Measurements from ENCODE around the gene FSTL4. TPM values are rescaled to one million over a fixed set of nuclear protein-coding genes. Genes with fewer than 3 reads are reported as not detected.
A peak's percentile ranks its signal among the peaks of the same experiment; 100 is the strongest.

Gene FSTL4
- total RNA-seq, 1 donor from 2014 or later, result 59.8 TPM

DNA sequence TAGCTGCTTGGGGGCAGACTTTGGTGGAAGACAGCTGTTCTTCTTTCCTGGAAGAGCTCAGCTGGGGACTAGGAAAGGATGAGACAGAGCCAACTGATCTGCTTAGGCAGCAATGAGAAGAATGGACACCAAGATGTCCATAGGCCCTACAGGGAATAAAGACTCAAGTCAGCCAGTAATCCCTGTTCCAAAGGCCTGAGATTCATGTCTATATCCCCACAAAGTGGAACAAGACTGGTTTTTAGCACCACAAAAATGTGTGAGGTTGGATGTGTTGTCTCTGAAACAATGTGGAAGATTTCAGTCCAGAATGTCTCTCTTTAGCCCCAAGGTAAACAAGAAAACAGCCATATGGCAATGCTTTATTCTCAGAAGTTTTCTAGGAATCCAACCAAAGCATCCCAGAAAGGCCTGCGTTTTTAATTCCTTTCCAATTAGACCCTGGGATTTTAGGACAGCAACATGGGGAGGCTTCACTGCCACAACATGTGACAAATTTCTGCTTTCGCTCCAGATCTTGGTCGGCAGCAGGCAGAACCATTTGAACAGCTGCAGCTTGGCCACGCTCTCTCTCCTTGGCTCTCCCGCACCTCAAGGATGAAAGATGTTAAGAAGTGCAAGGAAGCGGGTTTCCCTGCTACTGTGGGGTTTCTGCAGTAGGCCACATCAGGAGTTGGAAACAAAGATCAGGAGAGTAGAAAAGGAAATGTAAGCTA lies 245.1 kb downstream of the FSTL4 start:
- no peak for DNase-seq (ENCODE audit: low spot score)

DNA sequence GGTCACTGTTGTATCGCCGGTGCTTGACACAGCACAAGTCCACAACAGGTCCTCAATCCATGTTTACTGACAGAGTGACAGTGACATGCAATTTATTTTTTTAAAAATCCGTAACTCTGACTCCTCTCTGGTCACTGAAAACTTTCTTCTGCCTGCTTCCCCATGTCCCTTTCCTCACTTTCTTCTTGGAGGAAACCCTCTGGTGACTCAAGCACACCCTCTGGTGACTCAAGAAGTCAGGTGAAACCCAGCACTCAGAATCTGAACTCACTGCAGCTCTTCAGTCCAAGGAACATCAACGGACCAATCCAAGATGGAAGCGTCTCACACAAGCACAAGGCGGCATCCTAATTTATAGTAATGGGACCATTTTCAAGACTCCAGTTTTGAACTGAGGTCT lies 245.9 kb downstream of the FSTL4 start:
- DNase-seq (ENCODE audit: low spot score), result no peak

DNA sequence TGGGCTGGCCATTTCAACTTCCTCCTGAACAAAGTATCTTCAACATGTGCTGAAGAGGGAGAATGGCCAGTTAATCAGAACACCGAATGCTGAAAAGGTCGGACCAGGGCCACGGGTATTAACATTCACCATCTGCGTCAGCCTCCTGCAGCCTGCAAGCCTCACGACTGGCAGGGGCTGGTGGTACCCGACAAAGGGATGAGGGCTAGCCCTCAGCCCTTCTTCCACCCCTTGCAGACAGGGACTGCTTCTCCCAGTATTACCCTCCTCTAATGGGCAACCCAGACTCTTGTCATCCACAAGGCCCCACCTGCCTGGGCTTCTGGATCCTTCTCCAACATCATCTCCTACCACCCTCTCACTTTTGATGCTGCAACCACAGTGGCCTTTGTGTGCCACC lies 246.6 kb downstream of the FSTL4 start:
- no peak for DNase-seq (ENCODE audit: low spot score)

DNA sequence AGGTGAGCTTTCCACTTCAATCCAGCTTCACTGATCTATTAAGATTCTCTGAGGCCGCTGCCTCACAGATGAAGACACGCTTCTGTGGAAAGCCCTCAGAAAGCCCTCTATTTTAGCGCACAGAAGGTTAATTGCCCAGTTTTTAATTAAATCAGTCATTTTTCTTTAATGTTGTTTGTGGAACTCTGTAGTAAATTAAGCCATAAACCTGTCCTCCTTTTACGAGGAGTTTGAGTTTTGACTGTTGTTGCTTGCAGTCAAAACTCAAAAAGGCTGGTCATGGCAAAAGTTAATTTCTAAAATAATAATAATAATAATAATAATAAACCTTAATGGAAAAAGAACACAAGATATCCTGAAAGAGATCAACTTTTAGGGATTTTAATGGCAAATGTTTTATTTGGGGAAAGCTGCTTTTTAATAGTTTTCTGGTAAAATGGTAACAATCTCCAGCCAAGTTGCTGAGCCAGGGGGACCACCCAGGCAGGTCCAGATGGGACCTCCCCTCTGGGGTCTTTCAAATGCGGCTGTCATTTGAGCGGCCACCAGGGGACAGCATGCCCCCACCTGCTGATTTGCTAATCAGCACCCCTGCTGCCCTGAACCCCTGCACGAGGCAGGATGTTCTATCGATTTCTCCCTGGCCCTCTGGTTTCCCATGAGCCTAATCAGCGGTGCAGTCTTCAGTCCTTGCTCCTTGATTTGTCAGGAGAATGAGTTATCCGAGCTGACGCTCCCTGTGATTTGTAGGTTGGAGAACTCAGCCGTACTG lies 247.2 kb downstream of the FSTL4 start:
- DNase-seq (ENCODE audit: low spot score), result no peak

DNA sequence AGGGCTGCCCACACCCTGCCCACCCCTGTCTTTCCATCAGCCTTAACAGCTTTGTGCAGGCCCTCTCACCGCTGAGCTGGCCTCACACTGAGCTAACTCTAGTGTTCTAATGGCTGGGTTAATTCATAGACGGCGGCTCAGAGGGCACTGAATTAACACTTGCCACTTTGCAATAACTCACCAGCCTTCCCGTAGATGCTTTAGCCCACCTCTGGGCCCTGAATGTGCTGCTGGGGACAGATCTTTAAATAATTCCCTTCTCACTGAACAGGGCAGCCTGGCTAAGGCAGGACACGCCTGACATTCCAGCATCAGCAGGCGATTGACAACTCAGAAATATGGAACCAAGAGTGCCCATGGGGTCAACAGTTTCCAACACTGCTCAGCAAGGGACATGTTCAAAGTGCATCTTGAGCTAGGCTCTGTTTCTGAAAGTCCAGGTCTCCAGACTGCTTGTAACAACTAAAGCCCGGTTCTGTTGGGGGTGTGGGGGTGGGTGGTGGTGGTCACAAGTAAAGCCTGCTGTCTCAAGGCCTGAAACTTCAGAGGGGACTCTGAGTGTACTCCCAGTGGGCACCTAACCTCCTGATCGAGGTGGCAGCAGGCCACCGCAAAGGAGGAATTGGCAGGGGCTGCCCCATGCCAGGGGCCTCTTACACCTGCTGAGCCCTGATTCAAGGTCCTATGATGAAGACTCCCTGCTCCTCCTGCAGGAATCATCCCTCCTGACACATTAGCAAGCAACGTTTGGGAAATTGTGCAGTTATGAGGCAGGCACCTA lies 248.3 kb downstream of the FSTL4 start:
- DNase-seq (ENCODE audit: low spot score), result no peak

DNA sequence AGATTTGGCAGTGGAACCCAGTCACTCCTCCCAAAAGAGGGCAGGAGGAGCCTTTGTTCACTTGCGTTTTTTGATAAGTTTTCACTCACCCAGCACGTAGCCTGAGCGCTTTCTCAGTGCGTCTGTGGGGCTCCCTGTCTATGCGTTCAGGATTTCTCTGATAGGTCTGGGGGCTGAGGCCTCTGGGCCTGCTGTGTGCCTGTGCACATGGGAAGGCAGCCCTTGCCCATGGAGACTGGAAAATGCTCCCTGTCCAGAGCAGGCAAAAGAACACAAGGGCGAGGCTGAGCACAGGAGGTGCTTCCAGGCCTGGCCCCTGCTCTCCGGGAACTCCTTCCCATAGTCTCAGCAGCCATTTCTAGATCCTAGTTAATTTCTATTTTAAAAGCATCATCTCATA lies 249.9 kb downstream of the FSTL4 start:
- DNase-seq (ENCODE audit: low spot score), result no peak

DNA sequence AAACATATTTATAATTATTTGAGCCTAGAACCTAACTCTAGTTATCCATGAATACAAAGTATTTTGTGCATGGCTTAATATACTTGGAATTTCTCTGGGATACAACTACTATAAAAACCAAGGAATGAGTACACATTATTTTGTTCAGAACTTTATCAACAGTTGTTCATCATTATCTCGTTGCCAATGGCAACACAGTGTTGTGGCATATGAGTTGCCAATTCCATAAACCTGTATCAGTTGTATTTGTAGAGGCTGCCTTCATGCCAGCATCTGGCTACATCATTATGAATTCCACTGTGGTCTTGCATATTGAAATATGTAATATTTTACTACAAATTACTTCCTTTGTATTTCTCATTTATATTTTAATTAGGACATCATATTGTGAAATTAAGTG lies 250.4 kb downstream of the FSTL4 start:
- DNase-seq (ENCODE audit: low spot score), result no peak

DNA sequence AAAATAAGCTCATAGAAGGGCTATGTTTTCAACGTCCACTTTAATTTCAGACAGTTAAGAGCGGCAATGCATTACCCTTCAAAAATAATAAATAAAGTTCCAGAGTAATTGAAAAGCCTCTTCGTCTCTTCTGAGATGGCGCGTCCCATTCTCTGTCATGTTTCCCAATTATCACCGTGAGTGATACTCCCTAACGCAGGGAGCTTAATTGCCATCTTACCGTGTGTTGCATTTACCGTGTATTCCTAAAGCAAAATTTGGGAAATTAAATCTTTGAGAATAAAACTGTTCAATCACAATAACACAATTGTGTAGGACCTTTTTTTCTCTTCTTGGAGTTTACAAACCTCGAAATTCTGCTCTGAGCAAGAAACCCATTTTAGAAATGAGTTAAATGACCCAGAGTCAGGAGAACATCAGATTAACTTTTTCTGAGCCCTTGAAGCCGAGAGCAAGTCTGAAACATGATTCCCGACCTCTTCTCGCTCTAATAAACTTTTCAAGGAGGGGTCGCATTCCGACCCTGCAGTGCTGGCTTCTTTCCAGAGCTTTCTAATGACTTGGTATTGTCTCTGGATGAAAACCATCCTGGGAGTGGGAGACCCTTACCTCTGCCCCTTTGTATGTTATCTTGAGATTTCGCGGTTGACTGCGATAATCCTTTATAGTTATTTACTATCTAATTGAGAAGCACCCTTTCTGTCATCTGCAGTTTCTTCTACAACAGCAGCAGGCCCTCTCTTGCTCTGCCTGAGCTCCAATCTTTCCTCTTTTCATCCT lies 251.5 kb downstream of the FSTL4 start:
- no peak for DNase-seq (ENCODE audit: low spot score)

DNA sequence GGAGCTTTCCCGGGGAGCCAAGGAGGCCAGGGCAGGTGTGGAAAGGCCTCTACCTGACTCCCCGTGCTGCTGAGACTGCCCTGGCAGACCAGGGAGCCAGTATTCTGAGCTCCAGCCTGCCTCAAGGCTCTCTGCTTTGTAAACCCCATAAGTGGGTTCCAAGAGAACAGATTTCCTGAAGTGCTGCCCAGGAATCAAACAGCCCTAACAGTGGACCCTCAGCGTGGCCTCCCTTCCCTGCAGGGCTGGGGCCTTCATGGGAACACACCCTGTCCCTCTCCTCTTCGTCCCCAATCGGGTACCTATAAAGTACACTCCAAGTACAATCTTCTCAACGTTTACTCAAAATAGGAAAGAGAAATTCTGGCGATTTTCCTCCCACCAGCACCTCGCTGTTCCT lies 252.5 kb downstream of the FSTL4 start:
- no peak for DNase-seq (ENCODE audit: low spot score)

DNA sequence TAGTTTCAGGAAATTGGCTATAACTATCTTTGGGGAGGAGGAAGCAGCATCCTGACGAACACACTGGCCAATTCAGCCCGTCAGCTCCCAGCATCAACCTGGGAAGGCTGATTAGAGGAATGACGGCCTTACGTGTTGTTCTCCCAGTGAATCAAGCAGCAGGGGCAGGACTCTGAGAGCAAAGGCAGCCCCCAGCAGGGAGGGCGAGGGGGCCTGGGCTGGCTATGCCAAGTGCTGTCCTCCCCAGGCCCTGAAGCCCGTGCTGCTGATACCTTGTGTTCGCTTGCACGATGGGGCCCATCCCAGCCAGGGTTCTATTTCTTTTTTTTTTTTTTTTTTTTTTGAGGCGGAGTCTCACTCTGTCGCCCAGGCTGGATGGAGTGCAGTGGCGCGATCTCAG lies 254.1 kb downstream of the FSTL4 start:
- DNase-seq (ENCODE audit: low spot score), result no peak

DNA sequence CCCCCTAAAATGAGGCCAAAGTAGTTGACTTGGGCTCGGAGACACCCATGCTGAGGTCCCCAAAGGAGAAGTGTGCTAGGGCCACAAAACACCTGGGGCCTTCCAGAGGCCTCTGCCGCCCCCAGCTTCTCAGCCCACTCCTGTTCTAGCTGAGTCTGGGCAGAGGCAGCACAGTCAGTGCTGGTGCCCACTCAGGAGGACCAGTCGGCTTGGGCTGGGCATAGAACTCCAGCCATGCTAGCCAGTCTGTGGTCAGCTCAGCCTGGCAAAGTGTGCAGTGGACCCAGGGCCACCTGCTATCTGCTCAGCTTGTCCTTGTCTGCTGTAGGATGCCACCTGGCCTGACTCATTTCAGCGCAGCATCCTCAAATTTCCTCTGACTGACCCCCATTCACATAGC lies 254.6 kb downstream of the FSTL4 start:
- no peak for DNase-seq (ENCODE audit: low spot score)

DNA sequence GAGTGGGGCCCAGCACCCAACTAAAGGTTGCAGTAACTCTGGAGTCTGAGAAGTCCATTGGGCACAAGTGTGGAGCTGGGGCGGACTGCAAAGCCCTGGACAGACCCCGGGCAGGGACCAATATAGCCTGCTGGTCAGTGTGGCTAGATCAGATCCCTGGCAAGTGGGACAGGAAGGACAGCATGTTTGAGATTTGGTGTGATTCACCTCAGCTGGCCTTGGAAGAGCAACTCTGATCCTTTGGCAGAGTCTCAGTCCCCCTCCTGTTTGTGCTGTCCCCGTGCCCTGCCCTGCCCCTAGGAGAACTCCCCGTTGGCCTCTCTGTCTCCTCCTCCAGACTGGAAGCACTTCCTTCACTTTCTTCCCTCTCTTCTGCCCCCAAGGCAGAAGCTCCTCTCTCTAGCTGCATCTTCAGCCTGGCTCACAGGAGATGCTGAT lies 255.3 kb downstream of the FSTL4 start:
- DNase-seq (ENCODE audit: low spot score), result no peak

DNA sequence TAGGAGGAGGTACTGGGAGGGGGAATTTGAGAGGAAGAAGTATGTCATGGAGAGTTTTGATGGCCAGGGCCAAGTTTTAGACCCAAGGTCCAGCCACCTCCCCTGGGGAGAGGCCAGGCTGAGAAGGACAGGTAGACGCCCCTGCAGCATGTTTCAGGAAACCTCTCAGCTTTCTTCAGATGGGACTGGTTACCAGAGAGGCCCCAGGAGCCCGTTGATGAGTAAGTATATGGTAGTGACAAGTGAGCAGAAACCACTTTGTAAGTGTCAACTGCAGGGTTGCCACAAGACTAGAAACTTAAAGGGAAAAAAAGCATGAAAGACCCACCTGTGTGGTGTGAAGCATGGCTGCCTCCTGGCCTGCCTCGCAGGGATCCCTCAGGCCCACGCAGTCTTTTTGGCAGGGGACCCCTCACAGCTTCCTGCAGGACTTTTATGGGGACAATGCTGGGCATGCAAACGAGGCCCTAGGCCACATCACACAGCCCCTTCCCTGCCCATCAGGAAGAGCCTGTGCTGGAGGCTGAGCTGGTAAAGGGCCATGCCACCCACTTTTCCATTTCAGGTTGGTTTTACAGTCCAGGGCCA lies 255.9 kb downstream of the FSTL4 start:
- no peak for DNase-seq (ENCODE audit: low spot score)

DNA sequence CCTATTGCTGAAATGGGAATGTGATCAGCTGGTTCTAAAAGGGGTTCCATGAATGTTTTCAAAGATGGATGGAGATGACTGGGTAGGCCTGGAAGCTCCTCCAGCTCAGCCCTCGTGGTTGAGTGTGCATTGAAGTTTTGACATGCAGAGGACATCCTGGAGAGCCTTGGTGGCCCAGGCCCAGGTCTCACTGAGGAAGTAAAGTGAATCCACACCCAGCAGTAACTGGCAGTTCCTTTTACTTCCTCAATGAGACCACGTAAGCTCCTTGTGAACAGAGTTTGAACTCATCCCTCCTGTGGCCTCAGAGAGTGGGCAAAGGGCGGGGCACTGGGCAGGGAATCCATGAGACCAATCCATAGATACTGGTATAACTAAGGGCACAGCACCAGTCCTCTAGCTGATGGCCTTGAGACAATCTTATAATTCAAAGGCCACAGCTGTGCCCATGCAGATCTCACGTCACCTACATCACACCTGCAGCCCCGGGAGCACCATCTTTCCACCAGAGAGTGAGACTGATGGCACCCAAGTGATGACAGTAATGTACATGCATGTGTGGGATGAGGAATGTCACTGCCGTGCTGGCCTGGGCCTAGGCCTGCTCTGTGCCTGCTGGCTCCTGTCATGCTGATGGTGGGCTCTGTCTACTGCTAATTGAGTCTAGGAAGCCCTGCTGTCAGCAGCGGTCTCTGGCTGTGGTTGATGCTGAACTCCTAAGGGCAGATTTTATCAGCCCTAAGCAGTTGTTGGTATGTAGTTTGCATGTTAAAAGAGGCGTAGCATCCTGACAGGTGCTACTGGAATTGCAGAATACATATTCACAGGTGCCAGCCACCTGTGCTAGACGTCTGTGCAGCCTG lies 257.8 kb downstream of the FSTL4 start:
- peak; percentile 36 for DNase-seq (ENCODE audit: low spot score)

DNA sequence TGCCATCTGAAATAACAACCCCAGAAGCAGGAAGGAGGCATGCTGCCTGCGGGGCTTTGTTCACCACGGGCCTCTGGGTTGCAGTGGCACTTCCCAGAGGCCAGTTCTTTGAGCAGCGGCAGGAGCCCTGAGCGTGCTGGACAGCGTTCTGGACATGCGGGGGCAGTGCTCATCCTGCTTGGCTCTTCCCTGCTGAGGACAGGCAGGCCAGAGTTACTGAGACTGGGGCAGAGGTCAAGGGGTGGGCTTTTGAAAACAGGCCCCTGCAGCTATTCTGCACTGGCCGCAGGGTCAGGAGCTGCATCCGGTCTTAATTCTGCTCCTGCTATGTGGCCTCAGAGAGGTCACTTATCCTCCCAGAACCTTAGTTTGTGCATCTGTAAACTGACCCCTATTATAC lies 258.6 kb downstream of the FSTL4 start:
- no peak for DNase-seq (ENCODE audit: low spot score)

DNA sequence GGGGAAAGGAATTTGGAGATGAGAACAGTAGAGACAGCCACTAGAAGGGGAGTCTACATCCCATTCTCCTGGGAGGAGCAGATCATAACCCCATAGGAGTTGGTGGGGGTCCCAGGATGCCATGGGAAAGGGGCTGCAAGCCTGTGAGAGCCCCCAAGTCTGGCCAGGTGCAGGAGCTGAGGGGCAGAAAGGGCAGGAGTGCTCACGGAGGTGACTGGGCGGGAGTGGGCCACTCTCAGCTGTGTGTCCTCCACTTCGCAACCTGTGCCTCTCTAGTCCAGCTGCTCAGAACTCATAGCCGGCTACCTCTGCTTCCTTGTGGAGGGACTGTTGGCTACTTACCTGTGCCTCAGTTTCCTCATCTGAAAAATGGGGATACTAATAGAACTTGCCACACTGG lies 263.9 kb downstream of the FSTL4 start:
- no peak for DNase-seq (ENCODE audit: low spot score)

DNA sequence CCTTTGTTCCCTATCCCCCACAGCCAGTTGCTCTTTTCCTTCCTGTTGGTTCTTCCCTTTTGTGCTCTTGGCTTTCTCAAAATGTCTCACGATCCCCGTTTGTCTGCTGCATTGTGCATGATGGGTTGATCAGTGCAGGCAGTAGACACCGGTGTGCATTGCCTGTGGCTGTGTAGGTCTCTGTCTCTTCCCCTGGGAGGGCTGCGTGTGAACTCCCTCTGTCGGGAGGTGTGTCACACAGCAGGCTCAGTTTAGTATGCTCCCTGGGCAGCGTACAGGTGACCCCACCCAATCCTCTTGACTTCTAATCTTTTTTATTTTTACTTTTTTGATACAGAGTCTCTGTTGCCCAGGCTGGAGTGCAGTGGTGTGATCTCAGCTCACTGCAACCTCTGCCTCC lies 265.3 kb downstream of the FSTL4 start:
- no peak for DNase-seq (ENCODE audit: low spot score)

DNA sequence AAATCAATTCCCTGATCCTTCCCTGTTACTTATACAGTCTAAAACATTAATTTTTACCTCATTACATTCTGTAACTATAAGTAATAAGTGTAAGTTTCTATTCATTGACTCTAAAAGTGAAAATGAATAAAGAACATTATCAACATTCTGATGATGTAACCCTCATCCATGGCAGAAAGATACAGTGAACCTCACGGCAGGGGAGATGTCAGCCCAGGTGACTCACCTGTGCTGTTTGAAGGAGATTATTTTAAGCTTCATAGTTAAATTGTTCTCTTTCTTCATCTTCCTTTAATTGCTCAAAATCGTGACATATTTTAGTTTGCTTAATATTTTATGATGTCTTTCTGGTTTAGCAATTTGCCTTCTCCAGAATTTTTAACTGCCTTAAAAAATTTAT lies 268.1 kb downstream of the FSTL4 start:
- DNase-seq (ENCODE audit: low spot score), result no peak

DNA sequence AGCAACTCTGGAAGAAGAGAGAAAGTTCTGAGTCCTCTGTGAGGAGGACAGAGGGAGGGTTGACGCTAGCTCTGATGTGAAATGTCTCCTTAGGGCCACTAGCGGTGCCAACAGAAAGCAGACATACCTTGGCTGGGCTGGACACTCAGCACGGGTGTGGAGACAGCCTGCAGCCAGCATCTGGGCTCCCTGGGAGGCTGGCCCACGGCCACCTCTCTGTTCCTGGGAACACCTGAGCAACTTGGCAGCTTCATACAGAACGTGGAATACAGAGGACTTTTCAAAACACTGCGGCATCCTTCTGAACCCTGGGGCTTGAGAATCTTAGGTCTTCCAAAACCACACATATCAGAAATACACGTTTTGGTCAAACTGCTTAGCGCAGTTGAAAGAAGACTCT lies 269.1 kb downstream of the FSTL4 start:
- DNase-seq (ENCODE audit: low spot score), result no peak

DNA sequence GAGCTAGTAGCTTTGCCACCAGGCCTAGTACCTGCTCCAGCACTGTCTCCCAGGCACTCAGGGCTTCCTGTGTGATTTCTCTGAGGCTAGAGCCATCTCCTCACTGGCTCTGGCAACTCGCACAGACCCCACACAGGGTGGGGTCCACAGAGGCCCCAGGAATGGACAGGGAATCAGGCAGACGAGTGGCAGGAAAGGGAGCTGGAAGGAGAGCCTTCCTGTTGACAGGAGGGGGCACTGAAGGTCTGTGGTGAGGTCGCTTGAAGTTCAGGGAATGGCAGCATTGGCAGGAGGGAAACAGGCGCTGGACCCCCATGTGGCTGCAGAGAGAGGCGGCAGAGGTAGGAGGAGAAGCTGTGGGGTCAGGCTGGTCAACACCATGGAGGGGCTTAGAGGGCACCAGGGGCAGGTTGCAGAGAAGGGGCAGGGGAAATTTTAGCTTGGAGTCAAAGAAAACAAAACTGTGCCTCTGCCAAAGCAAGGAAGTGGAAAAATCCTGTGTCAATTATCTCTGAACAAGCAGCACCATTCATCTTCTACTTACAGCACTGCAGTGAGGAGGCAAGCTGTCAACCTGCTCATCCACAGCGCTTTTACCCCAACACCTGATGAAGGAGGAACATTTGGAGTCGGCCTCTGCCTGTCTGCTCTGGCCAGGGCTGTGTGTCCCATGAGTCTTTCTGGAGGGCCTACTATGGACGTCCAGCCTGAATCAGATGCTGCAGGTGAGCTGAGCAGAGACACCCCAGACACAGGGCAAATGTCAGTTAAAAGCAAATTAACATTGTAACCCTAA lies 270.2 kb downstream of the FSTL4 start:
- no peak for DNase-seq (ENCODE audit: low spot score)

Data from ureter (tissue), 1 donor.